8988T (cell line): Measurements from ENCODE around the gene EFL1.
"Not testable (repeated sequence)": the region's sequence is repeated elsewhere in the genome, so short reads cannot be mapped to it uniquely, and the experiment has no call there.

ENCODE experiments used
- DNase-seq: peaks from one replicate; pipeline ENCODE4 v3.0.0; 2011

EFL1 gene

GRCh38 chr15:82262422-82263026, at the start of gene EFL1, which contains the start of gene SAXO2:
Gene EFL1 (minus strand): TSS chr15:82262734. CDS start chr15:82261778, 956 bp downstream.
Gene SAXO2 (plus strand): TSS chr15:82262818. CDS start chr15:82262880, 62 bp downstream.
- peak; percentile 56 for DNase-seq

GRCh38 chr15:82311321-82311720, 48.8 kb upstream of the EFL1 start:
- not testable (repeated sequence) for DNase-seq

GRCh38 chr15:82309802-82310201, 47.3 kb upstream of the EFL1 start:
- DNase-seq = no peak

- DNase-seq = no peak
These were observed 45.2 kb upstream of the EFL1 start for GRCh38 chr15:82307714-82308081.

GRCh38 chr15:82306791-82307713, 44.5 kb upstream of the EFL1 start:
- DNase-seq = no peak

- DNase-seq = no peak
These were observed 43.1 kb upstream of the EFL1 start for GRCh38 chr15:82305621-82306048.

- DNase-seq = no peak
These were observed 42.2 kb upstream of the EFL1 start for GRCh38 chr15:82304778-82305090.

- no peak for DNase-seq
These were observed 41.6 kb upstream of the EFL1 start for GRCh38 chr15:82303956-82304777.

GRCh38 chr15:82301296-82302016, 38.9 kb upstream of the EFL1 start:
- no peak for DNase-seq

GRCh38 chr15:82300883-82301282, 38.3 kb upstream of the EFL1 start:
- no peak for DNase-seq

GRCh38 chr15:82300326-82300725, 37.8 kb upstream of the EFL1 start:
- not testable (repeated sequence) for DNase-seq

GRCh38 chr15:82299511-82299914, 37.0 kb upstream of the EFL1 start:
- DNase-seq = not testable (repeated sequence)

GRCh38 chr15:82298520-82298919, 36.0 kb upstream of the EFL1 start:
- no peak for DNase-seq

- DNase-seq = no peak
These were observed 35.5 kb upstream of the EFL1 start for GRCh38 chr15:82298032-82298431.

GRCh38 chr15:82297546-82297945, 35.0 kb upstream of the EFL1 start:
- no peak for DNase-seq

GRCh38 chr15:82294061-82294690, 31.6 kb upstream of the EFL1 start:
- no peak for DNase-seq

GRCh38 chr15:82292271-82292670, 29.7 kb upstream of the EFL1 start:
- DNase-seq = no peak

GRCh38 chr15:82288202-82288601, 25.7 kb upstream of the EFL1 start:
- DNase-seq = not testable (repeated sequence)

- not testable (repeated sequence) for DNase-seq
These were observed 23.9 kb upstream of the EFL1 start for GRCh38 chr15:82286475-82286874.

GRCh38 chr15:82284381-82284780, 21.8 kb upstream of the EFL1 start:
- DNase-seq = not testable (repeated sequence)

GRCh38 chr15:82282386-82282785, 19.9 kb upstream of the EFL1 start:
- DNase-seq = not testable (repeated sequence)

GRCh38 chr15:82281276-82281675, 18.7 kb upstream of the EFL1 start:
- DNase-seq = not testable (repeated sequence)
